Measurements from ENCODE around the gene LENG9. TPM values are rescaled to one million over a fixed set of nuclear protein-coding genes. Genes with fewer than 3 reads are reported as not detected.

The LENG9 gene
- total RNA-seq, 1 experiment from 2014 or later: 4.0 TPM

DNA sequence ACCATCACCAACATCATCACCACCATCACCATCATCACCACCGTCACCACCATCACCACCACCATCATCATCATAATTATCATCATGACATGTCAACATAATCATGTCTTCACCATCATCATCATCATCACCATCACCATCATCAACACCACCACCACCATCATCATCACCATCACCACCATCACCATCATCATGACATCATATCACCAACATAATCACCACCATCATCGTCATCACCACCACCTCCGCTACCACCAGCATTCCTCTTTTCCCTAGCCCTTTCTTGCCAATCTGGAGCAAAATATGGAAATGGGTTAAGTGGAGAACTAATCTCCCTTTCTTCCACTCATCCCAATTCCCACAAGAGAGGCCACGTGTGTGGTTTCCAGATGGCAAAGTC is 49.4 kb downstream of the LENG9 start:
- Histone ChIP-seq H3K9me3 (replicated peaks) (no peaks in the 10 kb centered on the region), H3K4me3 (no peak overlapping the region), H3K36me3 (no peaks in the 10 kb centered on the region), H3K4me1 (replicated peaks) (no peaks in the 10 kb centered on the region), H3K27me3 (replicated peaks) (peaks cover 40% of the 10 kb centered on the region), H3K27ac (no peak overlapping the region)
- no peak for DNase-seq (ENCODE audit: low read depth in 1 of 2, low spot score in 2 of 2)

DNA sequence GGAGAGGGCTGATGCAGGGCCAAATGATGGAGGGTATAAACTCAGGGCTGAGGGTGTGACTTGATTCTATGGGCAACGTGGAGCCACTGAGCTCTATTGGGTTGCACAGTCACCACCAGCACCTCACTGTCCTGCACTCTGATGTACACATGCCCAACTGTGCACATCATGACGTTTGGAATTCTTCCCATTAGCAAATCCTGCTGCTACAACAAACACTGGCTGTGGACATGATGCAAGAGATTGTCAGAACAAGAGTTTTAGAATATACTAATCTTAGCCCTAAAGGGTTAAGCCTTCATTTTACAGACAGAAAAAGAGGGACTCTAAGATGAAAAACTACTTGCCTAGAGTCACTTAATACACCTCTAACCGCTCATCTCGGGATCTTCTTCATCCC is 50.7 kb downstream of the LENG9 start:
- Histone ChIP-seq H3K4me1 (replicated peaks) (no peaks in the 10 kb centered on the region), H3K9me3 (replicated peaks) (no peaks in the 10 kb centered on the region), H3K36me3 (no peaks in the 10 kb centered on the region), H3K4me3 (no peak overlapping the region), H3K27ac (no peak overlapping the region), H3K27me3 (replicated peaks) (peaks cover 32% of the 10 kb centered on the region)
- no peak for DNase-seq (ENCODE audit: low read depth in 1 of 2, low spot score in 2 of 2)

Other genes with a start within 250 kb of the LENG9 start
- gene LILRB3, start 240.8 kb downstream of the LENG9 start, total RNA-seq (2014; rRNA removed; shearing (Covaris generic)): not detected in 2 replicates
- gene LILRA6, start 221.0 kb downstream of the LENG9 start, total RNA-seq (2014; rRNA removed; shearing (Covaris generic)): not detected in 2 replicates
- gene LILRB5, start 206.5 kb downstream of the LENG9 start, total RNA-seq (2014; rRNA removed; shearing (Covaris generic)): not detected in 2 replicates
- gene LILRB2, start 182.7 kb downstream of the LENG9 start, total RNA-seq (2014; rRNA removed; shearing (Covaris generic)): not detected in 2 replicates
- gene LILRA5, start 150.6 kb downstream of the LENG9 start, total RNA-seq (2014; rRNA removed; shearing (Covaris generic)): not detected in 2 replicates
- not detected in 2 replicates for gene LILRA4, start 124.6 kb downstream of the LENG9 start, total RNA-seq (2014; rRNA removed; shearing (Covaris generic))
- gene LAIR1, start 98.8 kb downstream of the LENG9 start, total RNA-seq (2014; rRNA removed; shearing (Covaris generic)): not detected in 2 replicates
- gene TTYH1, start 48.3 kb downstream of the LENG9 start, total RNA-seq (2014; rRNA removed; shearing (Covaris generic)): not detected in 2 replicates
- gene LENG8, start 14.6 kb downstream of the LENG9 start, total RNA-seq (2014; rRNA removed; shearing (Covaris generic)): 9.5 and 14.4 TPM in 2 replicates
- 1.2 and 8.8 TPM in 2 replicates for gene CDC42EP5, start 9.5 kb upstream of the LENG9 start, total RNA-seq (2014; rRNA removed; shearing (Covaris generic))
- not detected in 2 replicates for gene LAIR2, start 39.1 kb upstream of the LENG9 start, total RNA-seq (2014; rRNA removed; shearing (Covaris generic))
- gene LILRA2, start 110.0 kb upstream of the LENG9 start, total RNA-seq (2014; rRNA removed; shearing (Covaris generic)): not detected in 2 replicates
- gene LILRA1, start 129.9 kb upstream of the LENG9 start, total RNA-seq (2014; rRNA removed; shearing (Covaris generic)): not detected in 2 replicates
- not detected in 2 replicates for gene LILRB1, start 166.7 kb upstream of the LENG9 start, total RNA-seq (2014; rRNA removed; shearing (Covaris generic))
- gene LILRB4, start 199.2 kb upstream of the LENG9 start, total RNA-seq (2014; rRNA removed; shearing (Covaris generic)): not detected in 2 replicates